GM12891 (cell line): ENCODE measurements around the gene HERC2. TPM values are rescaled to one million over a fixed set of nuclear protein-coding genes. Genes with fewer than 3 reads are reported as not detected.
"Not testable (repeated sequence)": the region's sequence is repeated elsewhere in the genome, so short reads cannot be mapped to it uniquely, and the experiment has no call there.

Experiments used
- DNase-seq: peaks from one replicate; pipeline ENCODE4 v3.0.0; 2011; ENCODE audit warnings: low spot score; ENCODE audit not compliant: insufficient read length
- FAIRE-seq: peaks from 2 replicates; lab custom pipeline; 2011; peaks lifted over from hg19 to GRCh38; lab: Jason Lieb, UNC
- polyA plus RNA-seq: library from polyadenylated mRNA; unstranded; fragments of >200 nt; gene quantifications from one replicate; pipeline ENCODE4 v1.2.1, GENCODE V29; 2012; ENCODE audit warnings: low read depth, missing spikeins, inconsistent platforms; ENCODE audit not compliant: missing spikeins

The HERC2 gene
- polyA plus RNA-seq = 19.0 TPM

- DNase-seq, FAIRE-seq: not testable (repeated sequence)
Observed at GRCh38 chr15:28322129-28322588, at the start of gene HERC2. Gene HERC2 (minus strand): TSS chr15:28322179. CDS start chr15:28321433, 746 bp downstream.

DNA sequence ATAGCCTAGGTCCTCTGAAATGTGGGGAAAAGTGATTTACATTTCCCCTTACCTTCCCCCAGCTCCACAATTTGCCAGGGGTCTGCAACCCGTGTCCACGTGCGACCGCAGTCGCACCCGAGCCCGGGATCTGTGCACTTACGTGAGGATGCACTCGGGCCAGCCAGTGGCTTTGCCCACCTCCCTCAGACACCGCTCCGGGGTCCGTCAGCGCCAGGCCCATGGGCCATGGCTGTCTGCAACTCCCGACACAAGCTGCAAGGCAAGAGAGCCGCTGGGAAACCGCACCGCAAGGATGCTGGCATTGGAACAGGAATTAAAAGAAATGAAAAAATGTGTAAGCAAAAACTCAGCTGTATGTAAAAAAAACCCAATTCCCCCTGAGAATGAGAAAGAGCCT is 43.5 kb upstream of the HERC2 start:
- not testable (repeated sequence) for FAIRE-seq

DNA sequence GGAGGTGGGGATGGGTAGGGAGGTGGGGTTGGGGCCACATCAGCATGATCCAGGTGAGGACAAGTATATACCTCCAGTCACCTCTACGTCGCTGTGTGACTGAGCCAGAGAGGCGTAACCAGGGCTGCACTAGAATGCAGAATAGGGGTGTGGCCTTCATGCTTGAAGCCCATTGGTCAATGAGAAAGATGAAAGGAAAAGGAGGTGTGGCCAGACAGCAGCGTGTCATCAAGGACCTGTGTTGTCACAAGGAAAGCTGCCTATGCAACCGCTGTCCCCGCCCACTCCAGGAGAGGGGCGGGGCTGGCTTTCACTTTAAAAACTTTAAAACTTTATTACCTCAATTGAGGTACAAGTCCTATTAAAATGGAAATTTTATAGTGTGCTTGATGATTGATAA is 36.0 kb upstream of the HERC2 start, which contains the start of gene GOLGA6L24:
Gene GOLGA6L24, minus strand, starts transcription at position 101 of the 400 bp plus-strand sequence. Its CDS starts 61 bp downstream, at position 40.
- not testable (repeated sequence) for FAIRE-seq, DNase-seq

More for the DNA sequence above, 43.5 kb upstream of the HERC2 start:
- not testable (repeated sequence) for DNase-seq

- FAIRE-seq, DNase-seq: not testable (repeated sequence)
Observed at GRCh38 chr15:28321358-28322078, 461 bp downstream of the HERC2 start.

GRCh38 chr15:28319725-28320124 is 2.3 kb downstream of the HERC2 start:
- not testable (repeated sequence) for DNase-seq, FAIRE-seq

DNA sequence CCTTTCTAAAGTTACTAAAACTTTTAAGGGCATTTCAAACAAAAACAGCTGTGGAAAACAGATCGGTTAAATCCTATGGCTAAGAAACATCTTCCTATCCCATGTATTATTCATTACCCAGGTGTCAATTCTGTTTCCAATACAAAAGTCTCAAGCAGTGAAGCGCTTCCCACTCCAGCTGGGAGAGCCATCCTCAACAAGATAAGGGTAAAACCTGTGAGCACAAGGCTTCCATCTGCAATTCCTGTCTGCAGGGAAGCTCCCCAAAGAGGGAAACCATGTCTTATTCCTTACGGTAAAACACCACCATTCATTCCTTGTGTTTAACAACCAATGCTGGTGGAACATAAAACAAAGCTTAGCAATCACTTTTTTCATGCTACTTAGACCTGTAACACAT is 3.2 kb downstream of the HERC2 start:
- FAIRE-seq = not testable (repeated sequence)

GRCh38 chr15:28318122-28318521 is 3.9 kb downstream of the HERC2 start:
- not testable (repeated sequence) for FAIRE-seq

More for the DNA sequence above, 3.2 kb downstream of the HERC2 start:
- DNase-seq = not testable (repeated sequence)

DNA sequence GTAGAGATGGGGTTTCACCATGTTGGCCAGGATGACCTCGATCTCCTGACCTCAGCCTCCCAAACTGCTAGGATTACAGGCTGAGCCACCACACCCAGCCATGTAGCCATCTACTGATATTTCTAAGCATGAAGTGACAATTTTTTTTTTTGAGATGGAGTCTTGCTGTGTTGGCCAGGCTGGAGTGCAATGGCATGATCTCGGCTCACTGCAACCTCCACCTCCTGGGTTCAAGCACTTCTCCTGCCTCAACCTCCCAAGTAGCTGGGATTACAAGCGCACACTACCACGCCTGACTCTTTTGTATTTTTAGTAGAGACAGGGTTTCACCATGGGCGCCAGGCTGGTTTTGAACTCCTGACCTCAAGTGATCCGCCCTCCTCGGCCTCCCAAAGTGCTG is 5.0 kb downstream of the HERC2 start:
- FAIRE-seq, DNase-seq: not testable (repeated sequence)

More at GRCh38 chr15:28318122-28318521, 3.9 kb downstream of the HERC2 start:
- not testable (repeated sequence) for DNase-seq

- FAIRE-seq, DNase-seq: not testable (repeated sequence)
Observed at GRCh38 chr15:28310454-28310853, 11.5 kb downstream of the HERC2 start.

DNA sequence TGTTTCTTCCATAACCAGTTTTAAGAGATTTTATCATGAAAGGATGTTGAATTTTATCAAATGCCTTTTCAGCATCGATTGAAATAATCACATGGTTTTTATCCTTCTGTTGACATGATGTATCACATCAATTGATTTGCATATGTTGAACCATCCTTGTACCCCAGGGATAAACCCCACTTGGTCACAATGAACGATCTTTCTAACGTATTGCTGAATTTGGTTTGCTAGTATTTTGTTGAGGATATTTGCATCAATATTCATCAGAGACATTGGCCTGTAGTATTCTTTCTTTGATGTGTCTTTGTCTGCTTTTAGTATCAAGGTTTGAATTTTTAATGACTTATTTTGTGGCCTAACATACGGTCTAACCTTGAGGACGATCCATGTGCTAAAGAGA is 13.3 kb downstream of the HERC2 start:
- DNase-seq, FAIRE-seq: not testable (repeated sequence)

DNA sequence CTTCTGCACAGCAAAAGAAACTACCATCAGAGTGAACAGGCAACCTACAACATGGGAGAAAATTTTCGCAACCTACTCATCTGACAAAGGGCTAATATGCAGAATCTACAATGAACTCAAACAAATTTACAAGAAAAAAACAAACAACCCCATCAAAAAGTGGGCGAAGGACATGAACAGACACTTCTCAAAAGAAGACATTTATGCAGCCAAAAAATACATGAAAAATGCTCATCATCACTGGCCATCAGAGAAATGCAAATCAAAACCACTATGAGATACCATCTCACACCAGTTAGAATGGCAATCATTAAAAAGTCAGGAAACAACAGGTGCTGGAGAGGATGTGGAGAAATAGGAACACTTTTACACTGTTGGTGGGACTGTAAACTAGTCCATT is 16.3 kb downstream of the HERC2 start:
- not testable (repeated sequence) for FAIRE-seq, DNase-seq

DNA sequence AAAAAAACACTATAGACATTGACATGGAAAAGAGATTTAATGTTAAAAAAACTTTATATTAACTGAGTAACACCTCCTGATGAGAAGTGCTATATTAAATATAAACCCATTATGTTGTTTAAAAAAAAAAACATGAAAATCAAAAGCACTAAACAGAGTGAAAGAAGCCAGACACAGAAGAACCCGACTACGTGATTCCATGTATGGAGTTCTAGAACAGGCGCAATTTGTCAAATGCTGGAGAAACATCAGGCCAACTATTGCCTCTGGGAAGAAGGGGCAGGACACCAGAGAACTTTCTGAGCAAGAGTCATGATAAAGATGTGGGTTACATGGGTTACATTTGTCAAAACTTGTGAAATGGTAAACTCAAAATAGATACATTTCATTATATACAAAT is 24.5 kb downstream of the HERC2 start:
- DNase-seq, FAIRE-seq: not testable (repeated sequence)

DNA sequence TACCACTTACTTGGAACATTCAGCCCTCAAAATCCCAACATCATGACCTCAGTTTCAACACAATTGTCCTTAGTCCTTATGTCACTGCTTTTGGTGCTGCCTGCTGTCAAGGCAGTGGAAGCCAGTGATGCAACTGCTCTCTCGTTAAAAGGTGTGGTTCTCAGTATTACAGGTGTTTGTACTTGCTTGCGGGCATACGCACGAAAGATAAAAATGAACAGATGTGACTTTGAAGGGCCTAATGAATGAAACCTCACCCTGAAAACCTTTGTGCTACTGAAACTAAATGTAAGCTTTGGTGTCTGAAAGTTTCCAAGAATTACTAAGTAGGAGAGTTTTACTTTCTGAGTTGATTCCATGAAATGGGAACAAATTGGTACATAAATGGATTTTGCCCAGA is 25.2 kb downstream of the HERC2 start:
- not testable (repeated sequence) for DNase-seq, FAIRE-seq

GRCh38 chr15:28295009-28295563 is 26.9 kb downstream of the HERC2 start:
- not testable (repeated sequence) for FAIRE-seq, DNase-seq

DNA sequence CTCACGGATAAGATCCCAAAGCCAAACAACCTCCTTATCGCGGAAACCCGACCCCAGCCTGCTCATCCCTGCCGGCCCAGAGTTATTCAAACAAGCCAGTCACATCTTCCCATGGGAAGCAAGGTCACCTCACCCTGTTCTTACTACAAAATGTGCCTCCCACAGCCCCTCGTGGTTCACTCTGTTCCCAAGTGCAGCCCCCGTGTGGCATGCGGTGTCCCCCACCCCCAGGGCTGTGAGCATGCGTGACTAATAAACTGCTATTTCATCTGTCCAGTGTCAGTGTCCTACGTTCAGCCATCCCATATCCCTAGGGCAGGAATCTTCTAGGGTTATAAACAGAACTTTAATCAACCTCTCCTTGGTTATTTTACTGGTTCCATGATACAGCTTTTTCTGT is 27.4 kb downstream of the HERC2 start:
- FAIRE-seq, DNase-seq: not testable (repeated sequence)
